GM13976 (cell line): ENCODE results near the gene XCR1.

Experiments used
- DNase-seq: peaks from one replicate; pipeline ENCODE4 v3.0.0; 2012; ENCODE audit warnings: low spot score
- CTCF ChIP-seq: IDR thresholded peaks from 2 replicates; pipeline ENCODE4 v1.5.1; 2012; ENCODE audit warnings: borderline replicate concordance, mild to moderate bottlenecking; ENCODE audit not compliant: insufficient read depth; ENCODE audit errors: extremely low read depth, missing control alignments, control extremely low read depth
- in situ Hi-C: fragments of 300-500 bp; cut with MboI; formaldehyde crosslinking; loops from one replicate; pipeline ENCODE4 v1.12.0; 2022; ENCODE audit warnings: low sequenced_read_pairs, mixed read lengths, inconsistent platforms; ENCODE audit not compliant: unreplicated experiment

XCR1 gene

GRCh38 chr3:45968706-45969105 is 58.6 kb downstream of the XCR1 start:
- no peak for TF ChIP-seq CTCF
- no peak for DNase-seq
- in situ Hi-C loops: no loop called here

GRCh38 chr3:45968149-45968548 is 59.1 kb downstream of the XCR1 start:
- no peak for DNase-seq
- TF ChIP-seq CTCF: no peak
- in situ Hi-C loops: no loop called here

- in situ Hi-C loops: no loop called here
- TF ChIP-seq CTCF: no peak
- DNase-seq: no peak
Observed at GRCh38 chr3:45967724-45968123, 59.6 kb downstream of the XCR1 start.
